Activated CD4-positive, alpha-beta T cell treated with anti-CD3 and anti-CD28 coated beads for 4 hours (primary cell): ENCODE data around the gene BTK.

Source experiments
- DNase-seq, 2 donors: peaks; one replicate each; pipeline ENCODE4 v3.0.0-alpha.2; 2020

Gene BTK

DNA sequence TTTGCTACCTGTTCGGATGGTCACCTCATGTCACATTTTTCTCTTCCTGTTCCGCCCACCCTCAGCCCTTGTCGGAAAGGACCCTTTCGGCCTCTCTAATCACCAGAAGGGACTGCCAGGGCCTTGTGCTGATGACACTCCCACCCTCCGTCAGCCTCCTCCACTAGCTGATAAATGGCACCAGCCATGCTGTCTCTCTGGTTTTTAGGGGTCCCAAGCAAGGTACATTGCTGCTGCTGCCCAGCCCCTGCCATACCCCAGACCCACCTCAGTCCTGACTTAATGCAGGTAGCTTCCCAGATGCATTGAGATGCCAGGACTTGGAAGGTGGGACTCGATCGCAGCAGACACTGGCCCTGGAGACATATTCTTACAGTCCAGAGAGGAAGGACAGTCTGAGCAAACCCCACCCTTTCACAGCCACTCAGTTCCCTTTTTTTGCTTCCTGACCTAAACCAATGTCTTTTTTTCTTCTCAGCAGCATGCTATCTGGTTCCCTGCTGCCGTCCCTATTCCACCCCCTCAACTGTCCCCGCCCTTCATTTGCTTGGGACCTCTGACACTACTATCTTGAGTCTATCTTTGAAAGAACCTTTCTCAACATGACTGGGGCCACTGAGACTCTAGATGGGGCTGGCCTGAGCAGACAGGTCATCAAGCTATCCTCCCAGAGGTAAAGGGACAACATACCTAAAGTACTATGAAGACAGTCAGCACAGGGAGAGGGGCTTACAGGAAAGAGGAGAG lies at the start of gene BTK:
TSS of gene BTK (minus strand) at position 397 of the 747 bp plus-strand sequence. CDS start 10,907 bp downstream, outside the sequence.
- DNase-seq = no peak

GRCh38 chrX:101430457-101431078 lies 44.6 kb upstream of the BTK start:
- no peak for DNase-seq

DNA sequence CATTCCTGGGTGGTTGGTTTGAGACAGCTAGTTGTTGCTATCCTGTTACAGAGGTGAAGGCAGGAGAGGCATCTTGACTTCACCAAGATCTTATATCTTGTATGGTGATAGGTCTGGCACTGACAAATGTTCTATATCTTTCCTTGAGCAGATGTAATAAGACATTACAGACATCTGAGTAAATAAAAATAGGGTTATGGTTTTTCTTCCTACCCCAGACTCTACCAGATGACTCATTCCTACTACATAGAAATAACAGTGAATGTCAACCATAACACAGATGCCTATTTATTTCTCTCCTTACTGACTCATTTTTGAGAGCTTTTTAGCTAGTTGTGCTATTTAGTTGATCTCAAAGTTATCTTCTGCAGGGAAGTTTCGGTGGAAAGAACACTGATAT lies 43.9 kb upstream of the BTK start:
- DNase-seq = no peak

- DNase-seq = no peak
These were observed 42.0 kb upstream of the BTK start for GRCh38 chrX:101427954-101428353.

DNA sequence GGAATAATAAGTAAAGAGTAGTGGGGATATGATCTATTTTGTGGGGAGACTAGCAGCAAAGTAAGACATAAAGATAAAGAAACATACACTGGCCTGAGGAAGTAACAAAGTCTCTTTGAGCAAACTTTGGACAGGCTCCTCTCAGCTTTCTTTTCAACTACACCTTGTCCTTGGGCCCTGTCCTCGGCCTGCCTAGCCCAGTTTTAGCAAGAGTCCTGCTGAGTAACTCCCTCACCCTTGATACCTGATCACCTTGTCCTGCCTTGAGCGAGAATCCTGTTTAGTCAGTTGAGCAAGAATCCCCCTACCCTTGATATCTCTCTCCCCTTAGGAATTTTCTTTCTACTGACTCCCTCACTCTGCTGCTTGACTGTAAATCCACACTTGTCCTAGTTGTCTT lies 33.5 kb upstream of the BTK start:
- DNase-seq = no peak

DNA sequence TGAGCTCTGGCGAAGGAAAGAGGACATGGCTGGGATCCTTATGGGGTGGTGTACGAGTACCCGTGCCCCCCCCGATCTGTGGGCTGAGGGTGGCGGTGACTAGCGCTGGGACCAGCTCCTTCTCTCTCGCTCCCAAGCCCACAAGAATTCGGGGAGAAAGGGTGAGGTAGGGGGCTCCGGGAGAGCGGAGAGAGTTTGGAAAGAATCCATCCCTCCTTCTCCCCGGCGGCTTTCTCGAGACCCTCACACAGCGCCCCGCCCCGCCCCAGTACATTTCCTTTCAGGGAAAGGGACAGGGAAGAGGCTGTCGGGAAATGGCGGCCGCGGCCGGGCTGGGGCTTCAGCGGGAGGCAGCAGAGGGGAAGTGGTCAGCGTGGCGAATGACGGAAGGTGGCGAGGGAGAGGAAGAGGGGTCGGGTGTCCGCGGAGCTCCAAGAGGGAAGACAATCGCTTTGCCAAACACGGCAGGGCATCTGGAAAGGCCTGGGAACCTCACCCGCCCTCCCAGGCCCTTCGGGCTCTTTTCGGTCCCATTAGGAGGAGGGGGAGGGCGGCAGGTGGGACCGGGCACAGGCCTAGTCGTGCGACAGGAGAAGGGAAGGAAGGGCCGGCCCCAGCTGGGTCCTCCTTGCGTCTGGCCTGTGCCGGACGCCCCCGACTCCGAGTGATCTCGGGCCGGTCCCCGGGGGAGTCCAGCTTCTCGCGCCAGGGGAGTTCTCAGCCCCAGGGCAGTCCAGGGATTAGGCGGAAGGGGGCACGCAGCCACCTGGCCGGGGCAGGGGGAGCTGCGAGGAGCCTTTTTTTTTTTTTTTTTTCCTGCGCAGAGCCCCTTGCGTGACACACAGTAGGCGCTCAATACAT lies 32.2 kb upstream of the BTK start:
- peak; percentile 11 to 16 for DNase-seq

GRCh38 chrX:101417190-101417589 lies 31.2 kb upstream of the BTK start:
- DNase-seq = no peak

DNA sequence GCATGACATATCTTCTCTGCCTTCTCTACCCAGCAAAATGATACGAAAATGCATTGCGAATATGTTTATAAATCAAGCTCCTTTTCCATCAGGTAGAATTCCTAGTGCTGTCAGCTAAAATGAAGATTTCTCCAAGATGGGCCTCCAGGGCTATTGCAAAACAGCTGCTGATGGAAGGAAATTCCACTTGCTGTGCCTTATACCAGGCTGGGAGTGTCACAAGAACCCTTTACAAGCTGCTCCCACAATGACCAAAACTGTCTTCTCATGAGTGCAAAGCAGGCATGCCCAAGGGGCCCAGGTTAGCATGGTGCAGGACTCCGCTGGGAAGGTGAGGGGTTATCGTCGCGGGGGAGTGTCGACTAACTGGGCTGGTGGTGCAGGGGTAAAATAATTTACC lies 30.7 kb upstream of the BTK start:
- DNase-seq = no peak

GRCh38 chrX:101415180-101416145 lies 29.5 kb upstream of the BTK start:
- peak in 1 of 2 donors; percentile 47 for DNase-seq

GRCh38 chrX:101411984-101412383 lies 26.0 kb upstream of the BTK start:
- no peak for DNase-seq

DNA sequence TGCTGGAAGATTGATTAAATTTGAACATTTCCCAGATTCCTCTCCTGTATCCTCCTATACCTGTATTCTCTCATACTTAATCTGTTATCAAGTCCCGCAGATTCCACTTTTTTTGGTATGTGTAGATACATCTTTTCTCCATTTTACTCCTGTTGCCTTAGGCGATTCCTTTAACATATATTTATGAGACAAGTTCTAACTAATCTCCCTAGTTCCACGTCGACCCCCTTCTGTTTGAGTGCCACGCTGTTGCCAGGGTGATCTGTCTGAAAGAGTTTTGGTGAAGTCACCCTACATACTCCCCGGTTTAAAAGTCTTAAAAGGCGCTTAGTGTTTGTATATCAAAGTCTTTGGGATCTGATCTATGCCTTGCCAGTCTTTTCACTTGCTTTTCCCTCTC lies 24.5 kb upstream of the BTK start:
- no peak for DNase-seq

- DNase-seq = no peak
These were observed 23.1 kb upstream of the BTK start for GRCh38 chrX:101409043-101409442.

- DNase-seq = no peak
These were observed 22.5 kb upstream of the BTK start for GRCh38 chrX:101408532-101408841.

DNA sequence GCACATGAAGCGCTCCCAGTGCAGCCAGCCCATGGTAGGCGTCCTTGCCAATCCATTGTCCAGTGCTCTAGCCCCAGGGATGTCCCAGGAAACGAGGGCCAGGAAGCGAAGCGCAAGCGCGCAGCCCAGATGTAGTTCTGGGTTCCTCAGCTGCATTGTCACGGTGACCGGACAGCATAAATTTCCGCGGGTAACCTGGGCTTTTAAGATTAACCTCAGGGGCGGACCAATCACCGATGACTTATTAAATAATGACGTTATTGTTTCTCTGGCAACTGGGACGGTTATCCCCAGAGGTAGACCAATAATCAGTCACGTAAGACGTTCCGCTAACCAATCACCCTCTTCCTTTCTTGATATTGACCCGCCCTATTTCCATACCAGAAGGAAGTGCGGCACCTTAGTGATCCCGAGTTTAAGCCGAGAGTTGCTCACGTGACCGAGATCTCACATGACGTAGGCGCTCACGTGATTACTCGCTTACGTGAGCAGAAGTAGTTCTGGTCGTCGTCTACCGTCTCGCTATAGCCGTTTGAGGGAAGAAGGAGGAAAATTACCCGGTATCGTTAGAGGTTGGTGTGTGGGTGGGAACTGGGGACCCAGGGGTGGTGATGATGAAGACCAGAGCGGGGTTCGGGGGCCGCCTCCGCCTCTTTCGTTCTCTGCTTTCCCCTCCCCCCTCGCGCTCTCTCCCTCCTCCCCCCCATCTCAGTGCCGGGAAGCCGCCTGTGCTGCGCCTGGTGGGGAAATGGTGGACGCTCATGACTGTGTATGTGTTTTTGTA lies 21.9 kb upstream of the BTK start, which contains the start of the genes GLA and HNRNPH2:
TSS of gene GLA (minus strand) at position 178 of the 784 bp plus-strand sequence. CDS start at position 156, 22 bp downstream.
TSS of gene HNRNPH2 (plus strand) at position 475 of the 784 bp plus-strand sequence. CDS start 3,767 bp downstream, outside the sequence.
- peak; percentile 82 for DNase-seq

DNA sequence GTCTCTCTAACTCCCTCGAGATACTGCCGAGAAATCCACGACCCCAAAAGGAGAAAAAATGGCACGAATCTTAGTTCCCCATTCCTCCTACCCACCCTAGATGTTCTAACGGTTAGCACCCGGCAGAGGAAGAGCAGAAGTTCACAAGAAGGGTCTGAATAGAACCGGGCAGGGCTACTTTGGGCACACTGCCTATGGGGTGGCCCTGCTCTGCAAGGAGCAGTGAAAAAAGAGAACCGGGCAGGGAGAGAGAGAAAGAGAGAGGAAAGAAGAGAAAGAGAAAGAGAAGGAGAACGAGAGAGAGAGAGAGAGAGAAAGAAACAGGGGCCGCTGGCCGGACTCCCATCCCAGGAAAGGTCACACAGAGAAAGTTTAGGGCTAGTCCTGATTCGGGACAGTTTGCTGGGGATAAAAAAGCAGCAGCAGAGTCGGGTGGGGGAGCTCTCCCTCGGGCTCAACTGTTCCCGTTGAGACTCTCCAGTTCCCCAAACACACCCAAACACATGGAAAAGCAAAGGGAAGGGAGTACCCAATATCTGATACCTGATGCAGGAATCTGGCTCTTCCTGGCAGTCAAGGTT lies 21.3 kb upstream of the BTK start:
- no peak for DNase-seq

GRCh38 chrX:101399825-101400224 lies 13.8 kb upstream of the BTK start:
- DNase-seq = no peak

DNA sequence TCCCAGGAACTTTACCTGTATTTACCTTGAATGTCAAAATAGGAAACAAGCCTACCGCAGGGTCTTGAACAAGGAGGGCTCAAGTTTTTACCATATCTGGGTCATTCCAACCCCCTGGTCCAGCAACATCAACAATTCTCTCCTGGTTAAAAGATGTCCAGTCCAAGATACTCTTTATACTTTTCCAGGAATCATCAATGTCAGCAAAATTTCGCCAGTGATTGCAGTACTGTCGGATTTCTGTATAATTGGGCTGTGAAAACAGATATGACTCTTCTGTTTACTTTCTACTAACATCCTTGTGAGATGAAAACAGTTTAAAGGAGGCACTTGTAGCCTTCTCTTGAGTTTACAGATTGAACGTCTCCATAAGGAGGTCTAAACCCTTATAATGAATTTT lies 12.7 kb upstream of the BTK start:
- DNase-seq = no peak

DNA sequence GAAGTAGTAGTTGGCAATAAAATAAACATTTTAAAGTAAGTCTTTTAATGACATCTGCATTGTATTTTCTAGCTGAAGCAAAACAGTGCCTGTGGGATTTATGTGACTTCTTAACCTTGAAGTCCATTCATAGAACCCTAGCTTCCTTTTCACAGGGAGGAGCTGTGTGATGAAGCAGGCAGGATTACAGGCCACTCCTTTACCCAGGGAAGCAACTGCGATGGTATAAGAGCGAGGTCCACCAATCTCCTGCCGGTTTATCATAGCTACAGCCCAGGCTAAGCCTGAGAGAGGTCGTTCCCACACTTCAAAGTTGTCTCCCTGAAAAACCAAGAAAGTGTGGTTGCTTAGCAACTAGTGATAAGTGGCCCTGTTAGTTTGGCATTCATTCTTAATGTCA lies 11.8 kb upstream of the BTK start:
- DNase-seq = no peak

- DNase-seq = no peak
These were observed 9.8 kb upstream of the BTK start for GRCh38 chrX:101395789-101396188.

DNA sequence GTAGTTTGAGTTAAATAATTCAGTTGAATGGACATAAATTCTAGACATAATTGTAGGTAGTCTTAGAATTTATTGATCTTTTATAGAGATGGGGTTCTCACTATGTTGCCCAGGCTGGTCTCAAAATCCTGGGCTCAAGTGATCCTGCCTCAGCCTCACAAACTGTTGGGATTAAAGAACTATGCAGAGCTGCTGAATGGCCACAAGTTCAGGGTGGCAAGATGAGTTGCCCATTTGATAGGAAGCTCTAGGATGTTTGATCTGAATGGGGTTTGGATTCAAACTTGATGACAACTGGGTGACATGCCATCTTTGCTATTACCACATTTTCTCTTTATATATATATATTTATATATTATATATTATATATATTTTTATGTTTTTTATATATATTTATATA lies 8.4 kb upstream of the BTK start:
- DNase-seq = no peak
